ENCODE results near the gene ZNF644.

DNA sequence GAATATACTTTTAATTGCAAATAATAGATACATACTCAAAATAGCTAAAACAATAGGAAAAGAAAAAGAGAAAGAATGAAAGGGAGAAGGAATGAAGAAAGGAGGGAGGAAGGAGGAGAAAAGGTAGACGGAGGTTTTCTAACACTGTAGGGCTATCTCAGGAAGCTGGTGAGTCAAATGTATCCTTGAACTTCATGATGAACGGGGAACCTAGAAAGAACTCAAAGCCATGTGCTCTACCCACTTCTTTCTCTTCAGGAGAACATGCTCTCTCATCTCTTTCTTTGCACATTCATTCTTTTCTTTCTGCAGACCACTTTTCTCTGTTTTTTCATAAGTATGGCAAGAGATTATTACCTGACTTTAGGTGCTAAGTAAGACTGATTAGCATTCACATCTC is 37.3 kb upstream of the ZNF644 start:
- TF ChIP-seq, protein P1, sequence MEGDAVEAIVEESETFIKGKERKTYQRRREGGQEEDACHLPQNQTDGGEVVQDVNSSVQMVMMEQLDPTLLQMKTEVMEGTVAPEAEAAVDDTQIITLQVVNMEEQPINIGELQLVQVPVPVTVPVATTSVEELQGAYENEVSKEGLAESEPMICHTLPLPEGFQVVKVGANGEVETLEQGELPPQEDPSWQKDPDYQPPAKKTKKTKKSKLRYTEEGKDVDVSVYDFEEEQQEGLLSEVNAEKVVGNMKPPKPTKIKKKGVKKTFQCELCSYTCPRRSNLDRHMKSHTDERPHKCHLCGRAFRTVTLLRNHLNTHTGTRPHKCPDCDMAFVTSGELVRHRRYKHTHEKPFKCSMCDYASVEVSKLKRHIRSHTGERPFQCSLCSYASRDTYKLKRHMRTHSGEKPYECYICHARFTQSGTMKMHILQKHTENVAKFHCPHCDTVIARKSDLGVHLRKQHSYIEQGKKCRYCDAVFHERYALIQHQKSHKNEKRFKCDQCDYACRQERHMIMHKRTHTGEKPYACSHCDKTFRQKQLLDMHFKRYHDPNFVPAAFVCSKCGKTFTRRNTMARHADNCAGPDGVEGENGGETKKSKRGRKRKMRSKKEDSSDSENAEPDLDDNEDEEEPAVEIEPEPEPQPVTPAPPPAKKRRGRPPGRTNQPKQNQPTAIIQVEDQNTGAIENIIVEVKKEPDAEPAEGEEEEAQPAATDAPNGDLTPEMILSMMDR (IDR thresholded peaks at IDR 0.05; ENCODE audit: low read length) = no peak
- no peak for TF ChIP-seq EZH2 (IDR thresholded peaks at IDR 0.05; ENCODE audit: borderline replicate concordance, low read length)
